ENCODE data around the gene PAM16.
"Not testable (repeated sequence)": the region's sequence is repeated elsewhere in the genome, so short reads cannot be mapped to it uniquely, and the experiment has no call there.

PAM16 gene

DNA sequence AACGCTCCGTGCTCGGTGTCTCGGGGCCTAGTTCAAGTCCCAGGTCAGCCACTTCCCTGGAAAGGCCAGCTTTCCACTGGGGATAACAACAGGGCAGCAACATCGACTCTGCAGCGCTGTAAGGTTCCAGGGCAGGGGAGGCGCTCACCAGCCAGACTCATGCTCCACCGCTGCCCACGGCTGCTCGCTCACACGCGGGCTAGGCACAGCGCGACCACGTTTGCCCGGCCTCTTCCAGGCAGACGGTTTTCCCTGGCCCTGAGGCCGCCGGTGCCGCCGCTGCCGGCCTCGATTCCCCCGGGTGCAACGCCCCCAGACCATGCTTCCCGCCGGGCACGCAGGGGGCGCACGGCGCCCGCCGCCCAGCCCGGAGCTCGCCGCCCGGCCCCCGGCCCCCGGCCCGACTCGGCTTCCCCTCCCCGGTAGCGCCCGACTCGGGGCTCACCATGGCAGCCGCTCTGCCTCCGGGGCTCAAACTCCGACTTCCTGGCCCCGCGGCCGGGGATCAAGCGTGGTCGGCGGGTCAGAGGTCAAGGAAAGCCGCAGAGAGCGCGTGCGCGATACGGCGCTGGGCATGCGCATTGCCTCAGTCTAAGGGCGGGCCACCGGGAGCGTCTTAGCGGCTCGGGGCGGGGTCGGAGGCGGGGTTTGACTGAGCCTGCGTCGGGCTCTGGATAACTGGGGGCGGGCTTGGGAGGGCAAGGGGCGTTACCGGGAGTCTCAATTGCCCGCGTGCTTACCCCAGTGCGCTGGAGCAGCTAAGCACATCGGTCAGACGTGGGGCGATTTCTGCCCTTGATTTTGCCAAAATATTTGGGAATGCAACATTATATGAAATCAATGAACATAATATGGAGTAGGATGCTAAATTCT lies at the start of gene PAM16:
PAM16 (minus strand) TSS at position 535 of the 873 bp plus-strand sequence; CDS start at position 448, 87 bp downstream.
- peak; percentile 97 for DNase-seq

DNA sequence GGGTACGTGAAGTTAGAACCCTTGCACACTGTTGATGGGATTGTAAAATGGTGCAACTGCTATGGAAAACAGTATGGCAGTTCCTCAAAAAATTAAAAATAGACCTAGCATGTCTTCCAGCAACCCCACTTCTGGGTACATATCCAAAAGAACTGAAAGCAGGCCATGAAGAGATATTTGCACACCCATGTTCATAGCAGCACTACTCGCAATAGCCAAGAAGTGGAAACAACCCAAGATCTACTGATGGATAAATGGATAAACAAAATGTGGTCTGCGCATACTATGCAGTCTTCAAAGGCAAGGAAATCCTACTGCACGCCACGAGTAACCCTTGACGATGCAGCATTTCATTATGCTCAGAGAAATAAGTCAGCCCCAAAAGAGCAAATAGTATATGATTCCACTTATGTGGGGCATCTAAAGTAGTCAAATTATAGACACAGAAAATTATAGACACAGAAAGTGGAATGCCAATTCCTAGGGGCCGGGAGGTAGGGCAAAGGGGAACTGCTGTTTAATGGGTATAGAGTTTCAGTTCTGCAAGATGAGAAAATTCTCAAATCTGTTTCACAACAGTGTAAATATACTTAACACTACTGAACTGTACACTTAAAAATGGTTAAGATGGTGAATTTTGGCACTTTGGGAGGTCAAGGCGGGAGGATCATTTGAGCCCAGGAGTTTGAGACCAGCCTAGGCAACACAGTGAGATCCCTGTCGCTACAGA lies 48.0 kb upstream of the PAM16 start:
- DNase-seq: no peak

DNA sequence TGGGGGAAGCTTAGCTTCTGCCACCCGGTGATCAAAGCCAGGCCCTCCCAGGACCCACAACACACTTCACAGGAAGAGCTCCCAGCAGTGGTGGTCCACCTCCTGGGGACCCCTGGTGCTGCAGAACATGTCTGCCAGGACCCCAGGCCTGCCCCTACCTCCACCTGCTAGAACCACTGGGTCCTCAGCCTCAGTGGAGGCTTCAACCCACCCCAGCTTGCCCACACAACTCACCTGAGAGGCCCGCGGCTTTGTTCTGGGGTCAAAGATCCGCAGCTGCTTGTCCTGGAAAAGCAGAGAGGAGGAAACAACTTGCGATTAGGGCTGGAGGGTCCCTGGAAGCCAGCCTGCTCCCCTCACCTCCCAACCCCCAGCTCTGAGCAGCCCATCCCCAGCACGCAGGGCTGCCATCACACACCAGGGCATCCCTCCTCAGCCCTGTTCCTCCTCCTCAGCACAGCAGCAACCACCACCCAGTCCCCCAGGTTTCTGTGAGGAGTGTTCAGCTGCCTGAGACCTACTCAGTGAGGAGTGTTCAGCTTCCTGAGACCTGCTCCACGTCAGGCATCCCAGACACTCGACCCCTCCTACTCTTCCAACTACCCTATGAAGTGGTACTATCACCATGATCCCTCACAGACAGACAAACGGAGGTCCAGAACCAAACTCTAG lies 44.1 kb upstream of the PAM16 start:
- no peak for DNase-seq

GRCh38 chr16:4393850-4394249 lies 42.7 kb upstream of the PAM16 start:
- DNase-seq: not testable (repeated sequence)

- no peak for DNase-seq
Measured at GRCh38 chr16:4393240-4393600, 42.1 kb upstream of the PAM16 start.

DNA sequence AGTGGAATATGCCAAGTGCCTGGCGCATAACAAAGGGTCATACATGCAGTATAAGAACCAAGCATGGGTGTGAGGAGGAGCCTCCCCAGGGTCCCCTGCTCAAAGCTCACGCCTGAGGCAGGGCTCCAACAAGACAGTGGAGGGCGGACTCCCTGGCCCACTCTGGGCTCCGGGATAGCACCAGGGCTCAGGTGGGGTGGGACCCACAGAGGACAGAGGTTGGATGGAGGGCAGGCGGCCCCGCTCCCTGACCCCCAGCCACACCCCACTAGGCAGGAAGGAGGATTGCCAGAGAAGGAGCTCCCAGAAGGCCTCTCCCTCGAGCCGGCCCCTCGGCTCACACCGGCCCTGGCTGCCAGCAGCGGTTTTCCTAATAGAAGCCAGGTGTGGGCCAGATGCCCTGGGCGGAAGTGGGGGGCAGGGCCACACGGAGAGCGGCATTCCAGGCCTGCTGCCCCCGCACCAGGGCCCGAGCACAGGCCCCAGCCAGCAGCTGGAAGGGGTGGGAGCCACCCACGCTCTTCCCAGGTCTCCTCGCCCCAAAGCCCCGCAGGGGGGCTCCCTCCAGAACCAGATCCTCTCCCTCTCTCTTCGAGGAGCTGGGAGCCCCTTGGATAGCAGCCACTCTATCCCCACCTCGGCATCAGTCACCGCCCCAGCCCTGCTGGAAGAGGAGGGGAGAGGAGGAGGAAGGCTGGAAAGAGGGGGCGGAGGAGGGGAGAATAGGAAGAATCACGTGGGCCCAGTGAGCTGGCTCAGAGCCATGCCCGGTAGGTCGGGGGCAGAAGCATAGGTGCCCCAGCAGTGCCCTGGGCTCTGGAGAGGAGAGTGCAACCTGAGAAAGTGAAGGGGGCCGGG lies 41.5 kb upstream of the PAM16 start:
- no peak for DNase-seq

DNA sequence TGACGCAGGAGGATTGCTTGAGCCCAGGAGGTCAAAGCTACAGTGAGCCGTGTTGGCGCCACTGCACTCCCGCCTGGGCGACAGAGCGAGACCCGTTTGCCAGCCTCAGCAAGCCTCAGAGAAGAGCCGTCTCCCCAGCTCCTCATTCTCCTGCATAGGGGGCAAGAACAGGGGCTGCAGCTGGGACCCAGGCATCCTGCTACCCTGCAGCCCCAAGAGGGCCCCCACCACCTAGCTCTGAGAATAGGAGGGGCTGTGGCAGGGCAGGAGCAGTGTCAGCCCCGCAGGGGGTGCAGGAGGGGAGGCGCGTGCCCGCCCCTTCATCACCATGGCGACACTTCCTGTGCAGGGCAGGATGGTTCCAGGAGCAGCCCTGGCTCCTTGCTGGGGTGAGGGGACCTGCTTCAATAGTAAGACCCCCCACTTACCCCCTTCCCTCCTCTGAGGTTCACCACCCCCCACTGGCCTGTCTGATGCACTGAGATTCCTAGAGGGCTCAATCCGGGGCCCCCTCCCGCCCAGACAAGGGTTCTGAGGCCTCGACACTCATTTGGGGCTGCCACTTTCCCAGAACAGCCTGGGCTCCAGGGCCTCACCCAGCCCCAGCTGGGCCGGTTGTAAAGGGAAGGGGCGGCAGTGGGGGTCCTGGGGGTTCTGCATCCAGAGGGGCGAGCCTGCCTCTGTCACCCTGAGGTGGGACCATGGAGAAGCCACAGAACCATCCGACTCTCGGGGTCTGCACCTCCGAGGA lies 40.7 kb upstream of the PAM16 start:
- DNase-seq: no peak

DNA sequence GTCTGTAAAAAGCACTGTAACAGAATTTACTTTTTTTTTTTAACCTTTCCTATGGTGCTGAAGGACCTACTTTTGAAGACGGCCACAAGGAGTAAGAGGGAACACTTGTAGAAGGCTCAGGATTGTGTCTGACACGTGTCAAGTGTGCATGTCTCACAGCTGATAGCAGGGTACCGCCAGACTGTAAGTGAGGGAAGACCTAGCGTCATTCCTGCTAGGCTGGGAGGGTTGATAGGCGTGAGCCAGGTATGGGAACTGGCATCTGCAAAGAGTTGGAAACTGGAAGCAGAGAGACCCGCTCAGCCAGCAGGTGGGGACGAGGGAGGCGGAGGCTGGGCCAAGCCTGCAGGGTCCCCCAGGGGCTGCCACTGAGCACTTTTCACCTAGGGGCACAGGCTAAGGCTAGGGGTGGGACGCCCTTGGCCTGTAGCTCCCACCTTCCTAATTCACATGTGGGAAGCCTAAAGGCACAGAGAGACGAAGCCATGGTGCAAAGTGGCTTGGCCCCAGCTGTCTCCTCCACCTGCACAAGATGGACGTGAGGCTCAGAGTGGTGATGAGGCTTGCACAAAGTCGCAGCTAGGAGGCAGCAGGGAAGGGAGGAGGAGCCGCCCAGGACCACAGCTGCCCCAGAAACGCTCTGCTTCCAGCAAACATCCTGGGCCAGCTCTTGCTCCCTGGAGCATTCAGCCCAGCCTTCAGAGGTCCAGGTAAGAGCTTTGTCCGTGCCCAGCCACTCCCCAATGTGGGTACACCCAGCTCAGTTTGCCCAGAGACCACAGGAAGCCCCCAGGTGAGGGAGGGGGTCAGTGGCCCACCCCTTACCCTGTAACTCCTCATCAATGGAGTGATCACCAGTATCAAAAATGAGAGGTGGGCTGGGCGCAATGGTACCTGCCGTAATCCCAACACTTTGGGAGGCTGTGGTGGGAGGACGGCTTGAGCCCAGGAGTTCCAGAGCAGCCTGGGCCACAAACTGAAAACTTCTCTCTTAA lies 39.4 kb upstream of the PAM16 start:
- DNase-seq: no peak

- DNase-seq: no peak
Measured at GRCh38 chr16:4389051-4389955, 38.2 kb upstream of the PAM16 start.

- DNase-seq: no peak
Measured at GRCh38 chr16:4388271-4389021, 37.3 kb upstream of the PAM16 start.

DNA sequence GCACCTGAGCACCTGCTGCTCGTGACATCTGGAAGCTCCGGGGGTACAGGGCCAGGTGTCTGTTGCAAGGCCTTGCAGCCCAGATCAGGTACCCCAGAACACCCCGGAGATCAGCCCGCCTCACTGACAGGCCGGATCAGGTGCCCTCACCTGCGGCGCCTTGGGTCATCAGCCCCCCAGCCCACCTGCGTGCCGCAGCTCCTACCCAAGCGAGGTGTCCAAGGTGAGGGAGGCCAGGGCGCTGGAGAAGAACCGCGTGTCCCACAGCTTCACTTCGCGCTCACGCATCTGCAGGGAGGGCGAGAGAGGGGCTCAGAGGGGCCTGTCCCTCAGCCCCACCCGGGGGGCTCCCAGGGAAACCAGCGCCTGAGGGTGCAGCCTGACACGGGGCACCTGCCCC lies 36.7 kb upstream of the PAM16 start:
- no peak for DNase-seq

GRCh38 chr16:4386951-4387565 lies 35.9 kb upstream of the PAM16 start:
- no peak for DNase-seq

- no peak for DNase-seq
Measured at GRCh38 chr16:4386451-4386805, 35.3 kb upstream of the PAM16 start.

DNA sequence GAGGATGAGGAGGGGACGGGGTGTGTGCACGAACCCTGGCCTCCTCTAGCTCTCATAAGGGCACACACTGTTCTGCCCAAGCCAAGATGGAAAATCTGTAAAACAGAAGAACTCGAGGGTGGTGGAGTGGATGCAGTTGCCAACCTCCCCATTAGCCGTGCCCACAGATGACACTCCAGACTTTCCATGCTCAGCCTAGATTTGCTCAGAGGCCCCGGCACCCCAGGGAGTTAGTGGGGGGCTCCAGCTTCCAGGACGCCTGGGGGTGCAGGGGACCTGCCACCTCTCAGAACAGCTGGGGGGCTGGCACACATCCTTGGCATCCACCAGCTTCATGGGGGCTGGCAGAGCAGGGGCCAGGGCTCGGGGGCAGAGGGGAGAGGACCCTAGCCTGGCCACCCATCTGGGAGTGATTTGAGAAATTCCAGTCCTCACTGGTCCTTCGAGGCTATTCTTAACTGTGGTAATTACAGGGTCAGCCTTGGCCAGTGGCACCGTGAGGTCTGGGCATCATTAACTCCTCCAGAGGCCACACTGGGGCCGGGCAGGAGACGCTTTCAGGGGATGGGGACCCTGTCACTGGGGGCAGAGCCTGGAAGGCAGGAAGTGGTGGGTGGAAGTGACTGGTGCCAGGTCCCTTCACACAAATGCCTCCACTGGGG lies 34.8 kb upstream of the PAM16 start:
- DNase-seq: no peak

DNA sequence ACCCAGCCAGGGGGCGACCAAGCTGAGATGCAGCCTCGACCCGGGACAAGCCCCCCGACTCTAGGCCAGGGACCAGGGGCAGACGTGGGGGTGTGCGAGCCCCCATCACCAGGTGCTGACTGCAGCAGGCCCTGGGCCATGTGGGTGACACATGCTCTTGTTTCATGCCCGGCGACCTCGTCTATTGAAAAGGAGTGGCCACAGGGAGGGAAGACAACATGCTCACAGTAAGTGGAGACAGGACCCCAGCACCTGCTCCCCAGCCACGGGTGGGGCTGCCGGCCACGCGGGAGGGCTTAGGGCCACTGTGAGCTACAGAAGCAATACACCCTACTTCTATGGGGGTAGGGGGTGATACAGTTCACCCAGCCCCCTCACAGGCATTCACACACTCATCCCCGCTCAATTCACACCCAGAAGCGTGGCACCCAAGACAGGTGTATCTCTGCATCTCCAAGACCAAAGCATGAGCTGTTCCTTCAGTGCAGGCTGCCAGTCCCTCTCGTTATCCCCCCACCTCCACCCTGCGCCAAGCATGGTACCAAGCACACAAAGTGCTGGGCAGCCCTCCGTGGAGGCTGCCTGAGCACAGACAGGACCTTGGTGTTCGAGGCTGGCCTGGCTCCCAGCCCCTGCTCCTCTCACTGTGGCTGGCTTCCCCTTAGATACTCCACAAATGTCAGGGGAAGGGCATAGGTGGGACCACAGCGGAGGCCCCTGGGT lies 34.1 kb upstream of the PAM16 start:
- no peak for DNase-seq

DNA sequence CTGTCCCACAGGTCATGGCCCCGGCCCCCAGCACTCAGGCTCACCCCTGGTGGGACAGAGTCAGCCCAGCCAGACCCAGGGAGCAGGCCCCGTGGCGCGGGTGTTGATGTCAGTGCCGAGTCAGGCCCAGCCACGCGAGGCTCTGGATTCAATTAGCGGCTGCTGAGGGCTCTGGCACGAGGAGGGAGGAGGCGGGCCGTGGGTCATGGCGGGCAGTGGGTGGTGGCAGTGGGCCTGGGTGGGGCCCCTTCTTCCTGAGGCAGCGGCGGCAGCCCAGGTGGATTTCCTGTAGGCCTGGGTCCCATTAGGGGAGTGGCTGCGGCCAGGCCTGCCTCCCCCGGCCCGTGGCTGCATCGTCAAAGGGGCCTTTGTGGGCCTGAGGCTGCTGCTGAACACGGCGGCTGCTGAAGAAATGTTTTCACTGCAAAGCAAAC lies 33.4 kb upstream of the PAM16 start:
- no peak for DNase-seq
